Activated CD8-positive, alpha-beta memory T cell treated with anti-CD3 and anti-CD28 coated beads for 48 hours (primary cell): ENCODE data around the gene M1AP.

Experiments
- DNase-seq, 3 experiments: peaks; one replicate each; pipeline ENCODE4 v3.0.0-alpha.2; 2020; ENCODE audit warnings: low read depth in 2 of 3, low spot score in 2 of 3

M1AP gene

GRCh38 chr2:74548900-74549826 lies 99.0 kb downstream of the M1AP start:
- DNase-seq: no peak

GRCh38 chr2:74548285-74548899 lies 99.7 kb downstream of the M1AP start:
- DNase-seq: no peak

- DNase-seq: no peak
Measured at GRCh38 chr2:74546004-74546403, 102.1 kb downstream of the M1AP start.

DNA sequence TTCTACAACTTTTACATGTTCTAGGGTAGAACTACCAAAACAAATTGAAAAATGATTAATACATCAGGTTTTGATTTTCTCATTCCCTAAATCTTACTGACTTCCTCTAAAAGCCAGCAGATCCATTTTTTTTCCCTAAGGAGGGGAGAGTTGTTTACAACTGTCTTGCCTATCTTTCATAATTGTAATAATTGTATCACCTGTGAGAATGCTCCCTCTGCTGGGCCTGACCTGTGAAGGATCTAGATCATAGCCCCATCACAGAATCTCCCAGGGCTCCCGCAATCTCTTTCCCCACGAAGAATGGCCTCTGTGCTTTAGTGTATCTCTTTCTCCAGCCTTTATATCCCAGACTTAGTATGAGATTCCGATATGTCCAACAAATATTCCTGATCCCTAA lies 103.5 kb downstream of the M1AP start:
- DNase-seq: no peak

DNA sequence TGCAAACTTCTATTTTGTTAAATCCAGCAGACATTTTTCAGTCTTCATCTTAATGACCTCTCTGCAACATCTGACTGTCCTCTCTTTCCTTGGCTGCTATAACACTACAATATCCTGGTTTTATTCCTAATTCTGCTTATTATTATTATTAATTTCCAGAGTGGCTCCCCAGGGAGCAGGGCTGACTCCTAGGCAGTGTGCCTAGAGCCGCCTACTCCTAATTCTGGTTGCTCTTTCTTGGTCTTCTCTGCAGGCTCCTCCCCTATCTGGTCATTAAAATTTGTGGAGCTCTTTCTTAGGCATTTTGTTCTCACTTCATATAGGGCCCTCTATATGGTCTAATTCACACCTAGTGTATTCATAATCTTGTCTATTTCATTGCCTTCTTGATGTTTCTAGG lies 105.2 kb downstream of the M1AP start:
- no peak for DNase-seq

GRCh38 chr2:74540291-74540690 lies 107.8 kb downstream of the M1AP start:
- DNase-seq: no peak

GRCh38 chr2:74538881-74539339 lies 109.2 kb downstream of the M1AP start:
- DNase-seq: no peak

DNA sequence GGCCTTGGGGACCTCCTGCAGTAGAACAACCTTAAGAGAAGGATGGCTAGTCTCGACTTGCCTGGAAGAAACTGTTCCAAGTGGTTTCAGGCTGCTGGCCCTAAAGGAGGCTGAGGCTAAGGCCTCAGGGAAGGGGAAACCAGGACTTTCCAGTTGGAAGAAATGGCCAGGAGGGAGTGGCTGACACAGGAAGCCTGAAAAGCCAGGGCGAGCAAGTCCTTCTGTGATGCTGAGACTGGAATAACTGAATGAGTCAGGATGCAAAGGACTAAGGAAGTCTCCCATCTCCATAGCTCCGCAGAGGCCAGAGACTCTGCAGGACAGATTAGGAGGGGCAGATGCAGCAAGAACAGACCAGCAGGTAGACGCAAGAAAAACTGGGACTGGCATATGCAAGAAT lies 111.0 kb downstream of the M1AP start:
- no peak for DNase-seq

DNA sequence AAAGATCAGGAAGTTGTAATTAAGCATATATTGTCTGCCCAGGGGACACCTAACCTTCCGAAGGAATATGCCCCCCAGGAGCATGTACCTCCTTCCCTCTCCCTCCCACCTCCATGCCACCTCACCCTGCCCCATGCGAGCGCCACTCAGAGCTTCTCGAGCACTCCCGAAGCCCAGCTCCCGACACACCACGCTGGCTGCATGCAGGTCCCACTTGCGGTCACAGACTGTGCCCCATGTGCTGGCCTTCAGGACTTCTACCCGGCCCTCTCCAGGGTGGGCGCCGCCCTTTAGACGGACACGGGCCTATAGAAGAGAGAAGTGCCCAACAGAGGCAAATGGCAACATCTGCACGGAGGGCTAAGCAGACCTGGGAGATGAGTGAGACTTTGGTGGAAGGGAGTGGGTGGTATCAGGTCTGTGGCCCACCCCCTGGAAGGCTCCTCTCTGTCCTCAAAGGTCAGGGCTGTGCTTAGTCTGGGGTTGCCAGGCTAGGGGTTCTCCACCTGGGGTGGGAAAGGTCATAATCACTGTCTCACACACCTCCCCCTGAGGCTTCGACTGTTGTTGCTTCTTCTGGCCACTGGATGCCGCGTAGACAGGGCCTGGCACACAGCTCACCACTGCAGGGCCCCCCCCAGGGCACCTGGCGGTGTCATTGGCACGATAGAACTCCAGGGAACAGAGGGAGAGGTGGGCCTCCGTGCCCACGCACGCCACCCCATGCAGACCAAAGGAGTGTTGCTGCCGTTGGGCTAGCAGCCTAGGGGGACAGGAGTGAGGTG lies 111.8 kb downstream of the M1AP start:
- DNase-seq: no peak

DNA sequence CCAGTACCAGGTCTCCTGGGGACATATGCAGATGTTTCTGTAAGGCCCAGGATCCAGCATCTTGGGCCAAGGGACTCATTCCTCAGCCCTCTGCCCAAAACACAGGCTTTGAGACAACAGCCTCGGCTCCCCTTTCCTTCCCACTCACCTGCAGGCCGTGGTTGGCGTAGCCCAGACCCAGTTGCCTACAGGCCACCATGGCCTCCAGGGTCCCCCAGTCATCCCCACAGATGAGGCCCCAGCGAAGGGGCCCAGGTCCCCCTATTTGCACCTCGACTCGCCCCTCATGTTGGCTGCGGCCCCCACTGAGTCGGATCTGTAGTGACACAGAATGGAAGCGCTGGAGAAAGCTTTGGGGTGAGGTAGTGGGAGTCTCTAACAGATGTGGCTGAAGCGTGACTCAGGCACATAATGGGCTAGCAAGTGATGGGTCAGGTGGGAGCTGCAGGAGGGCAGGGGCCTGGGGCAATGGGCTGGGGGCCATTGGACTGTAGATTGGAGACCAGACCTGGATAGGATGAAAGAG lies 112.6 kb downstream of the M1AP start:
- DNase-seq: no peak

DNA sequence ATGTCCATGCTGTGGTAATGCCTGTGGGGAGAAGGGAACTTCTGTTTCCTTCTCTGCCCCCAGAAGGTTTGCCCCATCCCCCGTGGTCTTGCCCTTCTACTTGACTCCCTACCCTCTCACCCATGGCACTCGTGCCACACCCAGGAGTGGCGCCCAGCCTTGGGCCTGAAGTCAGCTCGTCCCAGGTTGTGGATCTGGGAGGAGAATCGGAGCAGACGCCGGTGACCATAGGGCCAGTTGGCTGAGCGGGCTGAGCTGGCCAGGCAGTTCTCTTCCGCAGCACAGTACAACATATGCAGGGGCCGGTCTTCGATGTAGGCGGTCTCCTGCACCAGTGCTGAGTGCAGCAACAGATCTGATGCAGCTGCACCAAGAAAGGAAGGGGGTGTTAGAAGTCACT lies 113.7 kb downstream of the M1AP start:
- no peak for DNase-seq

DNA sequence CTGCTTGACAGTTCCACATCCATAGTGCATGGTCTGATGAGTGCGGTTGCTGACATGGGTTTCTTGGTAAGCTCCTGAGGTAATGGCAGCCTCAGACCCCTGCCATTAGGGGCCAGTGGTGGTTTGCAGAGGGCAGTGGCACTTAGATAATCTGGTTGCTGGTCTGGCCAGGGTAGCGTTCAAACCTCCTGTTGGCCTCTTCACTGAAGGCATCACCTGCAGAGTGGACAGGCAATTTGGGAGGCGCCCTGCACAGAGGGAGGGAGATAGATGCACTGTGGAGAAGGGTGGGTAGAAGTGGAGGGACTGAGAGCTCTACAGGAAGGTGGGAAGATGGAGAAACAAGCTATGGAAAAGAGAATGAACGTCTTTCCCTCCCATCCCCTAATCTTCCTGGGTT lies 114.7 kb downstream of the M1AP start:
- no peak for DNase-seq

DNA sequence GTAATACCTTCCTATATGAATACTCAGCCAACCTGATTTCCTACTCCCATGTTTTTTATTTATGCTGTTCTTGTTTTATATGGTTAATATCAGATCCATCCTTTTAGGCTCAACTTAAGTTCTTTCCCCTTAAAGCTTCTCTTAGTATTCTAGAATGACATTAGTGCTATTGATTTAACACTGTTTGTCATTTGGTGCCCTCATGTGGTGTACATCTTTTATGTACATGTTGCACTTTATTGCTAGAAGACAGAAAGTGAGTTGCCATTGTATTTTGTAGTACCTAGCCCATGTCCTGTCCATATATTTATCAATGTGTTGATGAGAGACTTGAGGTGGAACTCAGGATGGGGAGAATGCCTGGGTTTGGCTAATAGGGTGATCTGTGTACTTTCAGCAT lies 115.9 kb downstream of the M1AP start:
- no peak for DNase-seq

GRCh38 chr2:74531666-74532065 lies 116.5 kb downstream of the M1AP start:
- DNase-seq: no peak

DNA sequence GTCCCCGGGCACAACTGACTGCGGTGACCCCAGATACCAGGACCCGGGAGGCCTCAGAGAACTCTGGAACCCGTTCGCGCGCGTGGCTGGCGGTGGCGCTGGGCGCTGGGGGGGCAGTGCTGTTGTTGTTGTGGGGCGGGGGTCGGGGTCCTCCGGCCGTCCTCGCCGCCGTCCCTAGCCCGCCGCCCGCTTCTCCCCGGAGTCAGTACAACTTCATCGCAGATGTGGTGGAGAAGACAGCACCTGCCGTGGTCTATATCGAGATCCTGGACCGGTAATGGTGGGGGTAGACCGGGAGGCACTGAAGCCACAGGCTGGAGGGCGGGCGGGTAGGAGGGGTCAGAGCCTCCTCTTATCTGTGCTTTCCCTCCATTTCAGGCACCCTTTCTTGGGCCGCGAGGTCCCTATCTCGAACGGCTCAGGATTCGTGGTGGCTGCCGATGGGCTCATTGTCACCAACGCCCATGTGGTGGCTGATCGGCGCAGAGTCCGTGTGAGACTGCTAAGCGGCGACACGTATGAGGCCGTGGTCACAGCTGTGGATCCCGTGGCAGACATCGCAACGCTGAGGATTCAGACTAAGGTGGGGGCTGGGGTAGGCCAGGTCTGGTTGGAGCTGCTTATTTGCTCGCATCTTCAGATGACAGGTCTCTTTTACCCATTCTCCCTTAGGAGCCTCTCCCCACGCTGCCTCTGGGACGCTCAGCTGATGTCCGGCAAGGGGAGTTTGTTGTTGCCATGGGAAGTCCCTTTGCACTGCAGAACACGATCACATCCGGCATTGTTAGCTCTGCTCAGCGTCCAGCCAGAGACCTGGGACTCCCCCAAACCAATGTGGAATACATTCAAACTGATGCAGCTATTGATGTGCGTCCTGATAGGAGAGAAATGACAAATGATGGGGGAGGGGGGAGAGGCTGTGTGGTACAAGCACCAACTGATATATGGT lies 117.6 kb downstream of the M1AP start:
- no peak for DNase-seq

DNA sequence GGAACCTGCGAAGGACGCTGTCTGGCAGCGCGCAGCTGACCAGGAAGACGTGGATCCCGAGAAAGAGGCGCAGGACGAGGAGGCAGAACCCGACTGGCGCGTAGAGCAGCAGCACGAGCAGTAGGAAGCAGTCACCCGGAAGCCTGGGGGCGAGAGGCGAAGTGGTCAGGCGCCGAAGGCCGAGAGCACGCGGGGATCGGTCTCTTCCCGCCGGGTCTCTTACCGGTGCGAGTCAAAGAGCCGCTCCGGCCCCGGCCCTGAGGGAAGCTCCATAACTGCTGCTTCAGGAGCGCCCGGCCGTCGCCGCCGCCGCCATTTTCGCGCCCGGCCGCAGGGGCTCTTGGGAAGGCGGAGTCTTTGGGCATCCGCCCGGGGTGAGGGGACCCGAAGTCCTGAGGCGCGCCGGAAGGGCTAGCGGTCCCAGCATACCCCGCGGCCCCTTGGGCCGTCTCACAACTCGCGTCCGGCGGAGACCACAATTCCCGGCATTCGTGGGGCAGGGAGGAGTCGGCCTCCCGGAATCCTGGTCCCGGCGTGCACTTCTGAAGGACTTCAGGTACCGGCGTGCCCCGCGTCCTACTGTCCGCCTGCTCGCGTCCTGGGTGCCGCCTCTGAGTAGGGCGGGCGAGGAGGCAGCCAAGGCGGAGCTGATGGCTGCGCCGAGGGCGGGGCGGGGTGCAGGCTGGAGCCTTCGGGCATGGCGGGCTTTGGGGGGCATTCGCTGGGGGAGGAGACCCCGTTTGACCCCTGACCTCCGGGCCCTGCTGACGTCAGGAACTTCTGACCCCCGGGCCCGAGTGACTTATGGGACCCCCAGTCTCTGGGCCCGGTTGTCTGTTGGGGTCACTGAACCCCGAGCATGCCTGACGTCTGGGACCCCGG lies 118.5 kb downstream of the M1AP start, which contains the start of the genes AUP1 and HTRA2:
Gene AUP1, minus strand, starts transcription at position 350 of the 882 bp plus-strand sequence. Its CDS starts 77 bp downstream, at position 273.
Gene HTRA2, plus strand, starts transcription at position 577 of the 882 bp plus-strand sequence. Its CDS starts 74 bp downstream, at position 651.
- DNase-seq: peak; percentile 77 to 90 (median 80)

- no peak for DNase-seq
Measured at GRCh38 chr2:74528600-74529356, 119.4 kb downstream of the M1AP start.

DNA sequence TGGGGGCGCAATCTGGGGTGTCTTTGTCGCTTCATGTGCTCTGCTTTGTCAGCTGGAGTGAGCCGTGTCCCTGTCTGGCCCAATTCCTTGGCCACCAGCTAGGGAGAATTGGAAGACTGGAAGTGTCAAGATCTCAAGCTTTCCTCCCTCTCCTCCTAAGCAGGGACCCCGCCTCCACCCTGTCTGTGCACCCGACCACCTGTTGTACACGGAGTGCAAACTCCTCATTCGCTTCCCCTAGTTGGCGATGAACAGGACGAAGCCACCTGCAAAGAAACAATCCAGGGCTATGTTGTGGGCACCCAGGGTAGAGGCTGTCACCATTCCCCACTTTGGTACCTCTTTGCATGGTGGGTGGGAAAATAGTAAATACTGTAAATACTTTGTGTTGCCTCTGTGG lies 120.4 kb downstream of the M1AP start:
- no peak for DNase-seq
